ENCODE measurements around the gene CDK7. TPM values are rescaled to one million over a fixed set of nuclear protein-coding genes. Genes with fewer than 3 reads are reported as not detected.

The CDK7 gene
- total and polyA plus RNA-seq, 2 donors (not counting 1 experiment from before 2014, with no cell fraction given): 12.3 to 30.6 TPM

- H3K27me3 ChIP-seq (replicated peaks in 1 of 4; ENCODE audit: control extremely low read depth in 1 of 4, control insufficient read depth in 3 of 4, insufficient read depth in 4 of 4, low read length in 3 of 4): no peaks in the 10 kb centered on the region
- H3K9me3 ChIP-seq (ENCODE audit: control extremely low read depth in 1 of 3, control insufficient read depth in 2 of 3, insufficient read depth in 1 of 3, low read length in 2 of 3): no peaks in the 10 kb centered on the region
- H3K36me3 ChIP-seq (replicated peaks in 1 of 2; ENCODE audit: control extremely low read depth in 1 of 2, control insufficient read depth in 1 of 2, extremely low read depth in 1 of 2, insufficient read depth in 2 of 2, low read length in 1 of 2): no peaks in the 10 kb centered on the region
- ChIA-PET POLR2A (no interaction called here), CTCF (no interaction called here)
- Mint-ChIP-seq H3K27me3 (no peaks in the 10 kb centered on the region), H3K9me3 (ENCODE audit: insufficient read depth) (no peaks in the 10 kb centered on the region), H3K27ac (no peak overlapping the region), H3K4me3 (no peak overlapping the region), H3K4me1 (peaks cover 4% of the 10 kb centered on the region)
- H3K4me3 ChIP-seq (ENCODE audit: control extremely low read depth in 1 of 5, extremely low read depth in 1 of 5, insufficient read depth in 1 of 5, low read depth in 2 of 5, low read length in 4 of 5): no peak overlapping the region
- intact Hi-C loops (cut with micrococcal nuclease): no loop called here
- H2AFZ ChIP-seq (ENCODE audit: insufficient read depth, low read depth, low read length, poor library complexity, severe bottlenecking): no peak overlapping the region
- H3K4me2 ChIP-seq (replicated peaks; ENCODE audit: low read depth, low read length, poor library complexity, severe bottlenecking): no peak overlapping the region
- DNase-seq: no peak
- no peaks in the 10 kb centered on the region for H4K20me1 ChIP-seq (ENCODE audit: control insufficient read depth, insufficient read depth, low read length, poor library complexity, severe bottlenecking)
- no peak for ATAC-seq (ENCODE audit: low read depth)
- H3K9ac ChIP-seq (ENCODE audit: low read length): no peak overlapping the region
- H3K27ac ChIP-seq (ENCODE audit: low read length in 2 of 2): no peak overlapping the region
- H3K79me2 ChIP-seq (ENCODE audit: control insufficient read depth, insufficient read depth, low read length): no peaks in the 10 kb centered on the region
- TF ChIP-seq CTCF (IDR thresholded peaks at IDR 0.05): no peak
- no peak for TF ChIP-seq EZH2 (IDR thresholded peaks at IDR 0.05; ENCODE audit: borderline replicate concordance, insufficient read depth, low read depth, low read length, poor library complexity, severe bottlenecking)
- H3K4me1 ChIP-seq (ENCODE audit: control insufficient read depth in 2 of 2, insufficient read depth in 2 of 2, low read length in 2 of 2): no peaks in the 10 kb centered on the region
- 100% methylated on average over 2 of the region's 2 CpGs for WGBS (ENCODE audit: insufficient coverage)
These were observed 23.5 kb upstream of the CDK7 start for GRCh38 chr5:69211200-69211599.

GRCh38 chr5:69212022-69212421 is 22.7 kb upstream of the CDK7 start:
- CTCF ChIA-PET: no interaction called here

More at GRCh38 chr5:69212022-69212421, 22.7 kb upstream of the CDK7 start:
- Histone ChIP-seq H3K27ac (ENCODE audit: low read length in 2 of 2) (no peak overlapping the region), H4K20me1 (ENCODE audit: control insufficient read depth, insufficient read depth, low read length, poor library complexity, severe bottlenecking) (no peaks in the 10 kb centered on the region), H3K79me2 (ENCODE audit: control insufficient read depth, insufficient read depth, low read length) (no peaks in the 10 kb centered on the region), H3K27me3 (replicated peaks in 1 of 4; ENCODE audit: control extremely low read depth in 1 of 4, control insufficient read depth in 3 of 4, insufficient read depth in 4 of 4, low read length in 3 of 4) (no peaks in the 10 kb centered on the region), H2AFZ (ENCODE audit: insufficient read depth, low read depth, low read length, poor library complexity, severe bottlenecking) (no peak overlapping the region), H3K4me2 (replicated peaks; ENCODE audit: low read depth, low read length, poor library complexity, severe bottlenecking) (no peak overlapping the region), H3K4me1 (ENCODE audit: control insufficient read depth in 2 of 2, insufficient read depth in 2 of 2, low read length in 2 of 2) (peaks cover 3 to 5% of the 10 kb centered on the region in 2 donors), H3K9me3 (ENCODE audit: control extremely low read depth in 1 of 3, control insufficient read depth in 2 of 3, insufficient read depth in 1 of 3, low read length in 2 of 3) (no peaks in the 10 kb centered on the region), H3K36me3 (replicated peaks in 1 of 2; ENCODE audit: control extremely low read depth in 1 of 2, control insufficient read depth in 1 of 2, extremely low read depth in 1 of 2, insufficient read depth in 2 of 2, low read length in 1 of 2) (no peaks in the 10 kb centered on the region), H3K9ac (ENCODE audit: low read length) (no peak overlapping the region), H3K4me3 (ENCODE audit: control extremely low read depth in 1 of 5, extremely low read depth in 1 of 5, insufficient read depth in 1 of 5, low read depth in 2 of 5, low read length in 4 of 5) (no peak overlapping the region)
- Mint-ChIP-seq H3K27ac (no peak overlapping the region), H3K9me3 (ENCODE audit: insufficient read depth) (no peaks in the 10 kb centered on the region), H3K4me3 (no peak overlapping the region), H3K27me3 (no peaks in the 10 kb centered on the region), H3K4me1 (peaks cover 6% of the 10 kb centered on the region)
- WGBS (ENCODE audit: insufficient coverage): 100% methylated on average over 1 of the region's 2 CpGs
- intact Hi-C loops (cut with micrococcal nuclease): no loop called here
- no peak for TF ChIP-seq CTCF (IDR thresholded peaks at IDR 0.05)
- no peak for TF ChIP-seq EZH2 (IDR thresholded peaks at IDR 0.05; ENCODE audit: borderline replicate concordance, insufficient read depth, low read depth, low read length, poor library complexity, severe bottlenecking)
- DNase-seq (no peak), ATAC-seq (ENCODE audit: low read depth) (no peak)
- POLR2A ChIA-PET: interaction anchor here (0.6 kb wide), 1 partner anchor 45 kb away, joined by 3 read pairs; the partner anchor contains the start of gene CCNB1

Measured in B cell (primary cell).